ENCODE data around the gene ASPHD2.

ASPHD2 gene

DNA sequence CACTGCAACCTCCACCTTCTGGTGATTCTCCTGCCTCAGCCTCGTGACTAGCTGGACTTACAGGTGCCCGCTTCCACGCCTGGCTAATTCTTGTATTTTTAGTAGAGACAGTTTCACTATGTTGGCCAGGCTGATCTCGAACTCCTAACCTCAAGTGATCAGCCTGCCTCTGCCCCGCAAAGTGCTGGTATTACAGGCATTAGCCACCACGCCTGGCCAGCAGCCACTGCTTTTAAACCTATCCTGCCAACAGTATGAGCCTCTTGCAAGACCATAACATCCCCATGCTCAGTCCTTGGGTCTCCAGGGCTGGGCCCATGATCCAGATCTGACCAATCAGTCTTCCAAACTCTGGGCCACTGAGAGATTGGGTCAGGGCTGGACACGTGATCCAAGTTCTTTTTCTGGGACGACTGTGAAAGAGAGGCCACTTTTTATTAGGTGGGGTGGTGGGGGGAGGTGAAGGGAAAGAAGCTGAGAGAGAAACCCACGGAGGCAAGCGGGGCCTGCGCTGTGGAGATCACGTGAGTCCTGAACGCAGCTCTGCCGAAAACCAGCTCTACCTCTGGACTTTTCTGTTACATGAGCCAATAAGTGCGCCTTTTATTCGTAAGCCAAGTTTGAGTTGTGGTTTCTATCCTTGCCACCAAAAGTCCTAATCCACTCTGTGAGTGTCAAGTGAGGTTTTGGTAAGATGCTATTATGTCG, 17.9 kb downstream of the ASPHD2 start:
- DNase-seq (ENCODE audit: low spot score) = no peak

DNA sequence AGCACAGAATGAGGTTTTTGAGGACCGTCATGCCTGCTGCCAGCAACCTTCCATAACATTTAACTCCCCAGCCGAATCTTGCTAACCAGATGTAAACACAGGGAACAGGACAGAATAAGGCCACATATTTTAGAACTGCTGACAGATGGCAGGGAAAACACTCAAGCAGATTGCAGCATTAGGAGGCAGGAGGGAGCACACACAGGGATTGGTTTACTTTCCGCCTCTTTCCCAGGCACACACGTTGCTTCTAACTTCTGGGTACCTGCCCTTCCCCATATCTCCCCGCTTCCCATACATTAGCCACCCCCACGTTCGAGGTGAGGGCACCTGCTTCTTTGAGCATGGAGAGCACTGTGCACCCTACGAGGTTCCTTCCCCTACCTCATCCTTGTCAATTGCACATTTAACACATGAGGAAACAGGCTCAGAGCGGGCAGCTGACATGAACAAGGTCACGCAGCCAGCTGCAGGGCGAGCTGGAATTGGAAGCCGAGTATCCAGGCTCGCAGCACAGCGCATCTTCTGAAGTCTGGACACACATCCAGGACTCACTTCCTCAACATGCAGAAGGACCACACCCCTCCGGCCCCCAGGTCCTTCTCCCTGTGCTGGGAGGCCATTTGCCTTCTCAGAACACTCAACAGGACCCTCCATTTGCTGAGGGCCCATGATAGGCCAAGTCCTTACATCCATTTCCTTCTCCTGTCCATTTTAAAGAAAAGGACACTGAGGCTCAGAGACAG, 18.7 kb downstream of the ASPHD2 start:
- DNase-seq (ENCODE audit: low spot score) = no peak

- DNase-seq (ENCODE audit: low spot score) = no peak
Observed at GRCh38 chr22:26448334-26448733, 19.3 kb downstream of the ASPHD2 start.

- no peak for DNase-seq (ENCODE audit: low spot score)
Observed at GRCh38 chr22:26448941-26449340, 19.9 kb downstream of the ASPHD2 start.

DNA sequence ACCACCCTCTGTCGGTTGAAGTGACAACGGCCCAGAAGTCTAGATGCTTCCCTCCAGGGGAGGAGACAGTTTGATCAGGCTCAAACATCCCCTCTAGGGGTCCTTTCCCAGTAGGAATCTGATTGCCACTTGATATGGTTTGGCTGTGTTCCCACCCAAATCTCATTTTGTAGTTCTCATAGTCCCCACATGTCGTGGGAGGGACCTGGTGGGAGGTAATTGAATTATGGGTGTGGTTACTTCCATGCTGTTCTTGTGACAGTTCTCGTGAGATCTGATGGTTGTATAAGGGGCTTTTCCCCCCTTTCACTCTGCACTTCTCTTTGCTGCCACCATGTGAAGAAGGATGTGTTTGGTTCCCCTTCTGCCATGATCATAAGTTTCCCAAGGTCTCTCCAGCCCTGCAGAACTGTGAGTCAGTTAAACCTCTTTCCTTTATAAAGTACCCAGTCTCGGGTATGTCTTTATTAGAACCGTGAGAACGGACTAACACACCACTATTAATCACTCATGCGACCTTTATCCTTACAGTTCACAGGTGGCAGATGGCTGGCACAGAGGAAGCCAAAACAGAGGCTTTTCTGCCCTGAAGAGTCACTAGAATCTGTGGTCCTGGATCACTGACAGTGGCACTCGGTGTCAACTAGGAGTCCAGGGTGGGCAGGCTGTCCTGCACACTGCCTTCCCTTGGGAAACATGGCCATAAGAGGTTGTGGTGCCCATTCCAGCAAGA, 21.6 kb downstream of the ASPHD2 start:
- DNase-seq (ENCODE audit: low spot score) = no peak

DNA sequence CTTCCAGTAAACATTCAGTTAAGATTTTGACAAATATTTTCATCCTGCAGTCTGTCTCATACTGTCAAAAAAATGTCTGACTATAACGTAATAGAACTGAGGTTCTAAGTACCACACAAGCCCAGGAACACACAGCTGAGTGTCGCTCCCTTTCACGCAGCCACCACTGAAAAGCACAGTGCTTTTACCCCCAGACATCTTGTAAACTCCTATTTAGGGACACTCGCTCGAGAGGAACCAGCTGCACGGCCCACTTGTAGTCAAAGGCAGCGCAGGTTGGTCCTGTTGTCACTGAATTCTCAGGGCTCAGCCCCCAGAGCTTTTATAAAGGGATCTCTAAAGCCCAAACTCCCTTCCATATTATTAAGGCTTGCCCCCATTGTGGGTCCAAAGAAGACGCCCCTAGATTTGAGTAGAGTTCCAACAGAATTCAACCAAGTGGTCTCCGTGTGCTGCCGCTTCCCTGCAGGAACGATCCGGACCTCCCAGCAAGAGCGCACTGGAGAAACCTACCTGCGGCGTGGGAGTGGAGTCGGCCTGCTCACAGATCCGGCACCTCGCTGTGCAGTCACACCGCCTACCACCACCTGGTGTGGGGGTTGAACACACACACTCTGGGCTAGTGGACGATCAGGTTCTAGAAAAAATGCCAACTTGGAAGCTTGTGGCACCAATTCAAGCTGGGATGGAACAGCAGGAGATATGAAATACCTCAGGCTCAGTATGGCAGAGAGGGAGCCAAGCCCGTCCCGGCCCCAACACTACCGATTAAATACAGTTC, 23.4 kb downstream of the ASPHD2 start:
- DNase-seq (ENCODE audit: low spot score) = no peak

DNA sequence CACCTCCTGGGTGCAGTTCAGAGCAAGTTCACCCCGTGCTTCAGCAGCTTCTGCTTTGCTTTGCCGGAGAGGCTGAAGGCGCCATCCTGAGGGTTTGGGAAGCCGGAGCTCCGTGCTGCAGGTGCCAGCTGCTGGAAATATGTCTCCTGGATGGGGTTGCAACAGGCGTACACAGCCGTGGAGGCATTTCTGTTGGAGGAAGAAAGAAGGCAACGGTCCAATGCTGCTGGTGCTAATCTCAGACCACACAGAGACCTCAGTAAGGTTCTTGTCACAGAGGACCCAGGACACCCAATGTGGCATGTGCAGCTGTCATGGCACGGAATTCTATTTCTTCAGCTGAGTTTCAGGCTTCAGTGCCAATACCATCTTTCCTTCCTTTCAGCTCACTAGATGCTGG, 24.2 kb downstream of the ASPHD2 start:
- no peak for DNase-seq (ENCODE audit: low spot score)

DNA sequence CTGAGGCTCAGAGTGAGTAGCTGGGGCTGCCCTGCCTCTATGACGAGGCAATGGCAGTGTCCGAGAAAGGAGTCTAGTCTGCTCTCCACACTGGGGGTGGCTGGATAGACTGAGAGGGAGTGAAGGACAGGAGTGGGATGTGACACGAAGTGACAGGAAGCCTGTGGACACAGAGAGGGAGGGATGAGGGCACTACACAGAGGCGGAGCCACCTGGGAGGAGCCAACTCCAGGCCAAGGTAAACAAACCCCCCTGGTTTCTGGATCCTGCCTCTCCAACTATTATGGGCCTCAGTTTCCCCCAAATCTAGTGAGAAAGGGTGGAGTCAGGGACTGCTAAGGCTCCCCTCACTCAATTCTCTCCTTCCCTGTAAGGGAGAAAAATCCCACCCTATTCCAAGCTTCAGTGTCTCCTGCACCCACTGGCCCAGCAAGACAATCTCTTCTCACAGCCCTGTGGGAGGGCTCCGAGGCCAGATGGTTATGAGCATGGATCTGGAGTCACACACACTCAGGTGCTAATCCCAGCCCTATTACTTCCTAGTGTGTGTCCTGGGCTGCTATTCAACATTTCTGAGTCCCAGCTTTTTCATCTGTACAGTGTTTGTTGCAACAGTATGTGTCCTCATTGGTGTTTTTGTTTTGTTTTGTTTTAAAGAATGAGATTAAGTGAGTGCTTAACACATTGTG, 24.9 kb downstream of the ASPHD2 start:
- no peak for DNase-seq (ENCODE audit: low spot score)

GRCh38 chr22:26457661-26458272, 28.7 kb downstream of the ASPHD2 start:
- DNase-seq (ENCODE audit: low spot score) = no peak

GRCh38 chr22:26460202-26460601, 31.1 kb downstream of the ASPHD2 start:
- DNase-seq (ENCODE audit: low spot score) = no peak

DNA sequence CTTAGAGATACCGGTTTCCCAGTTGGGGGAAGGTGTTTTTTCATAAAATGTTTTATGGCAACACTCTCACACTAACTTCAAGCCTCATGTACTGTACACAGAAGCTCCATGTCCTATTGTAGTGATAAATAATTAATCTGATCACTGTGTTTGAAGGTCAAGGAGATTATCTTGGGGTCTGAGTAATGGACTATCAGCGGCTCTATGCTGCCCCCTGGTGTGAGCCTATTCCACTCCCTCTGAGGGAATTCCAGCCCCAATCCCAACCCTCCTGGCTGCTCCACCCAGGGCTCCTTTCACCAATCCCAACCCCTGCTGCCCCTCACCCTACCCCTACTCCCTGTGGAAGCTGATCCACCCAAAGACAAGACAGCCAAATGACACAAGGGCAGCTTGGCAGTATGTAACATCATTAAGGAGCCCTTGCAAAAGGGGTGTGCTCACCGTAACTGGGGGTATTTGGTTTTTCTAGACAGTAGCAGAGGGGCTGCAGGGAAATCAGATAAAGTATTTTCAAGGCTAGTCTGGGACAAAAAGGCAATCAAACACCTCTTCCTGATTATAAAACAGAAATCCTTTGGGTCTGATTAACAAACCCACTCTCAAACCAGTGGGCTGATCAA, 32.2 kb downstream of the ASPHD2 start:
- DNase-seq (ENCODE audit: low spot score) = peak; percentile 55

GRCh38 chr22:26462051-26462450, 33.0 kb downstream of the ASPHD2 start:
- DNase-seq (ENCODE audit: low spot score) = no peak

GRCh38 chr22:26462641-26463040, 33.6 kb downstream of the ASPHD2 start:
- no peak for DNase-seq (ENCODE audit: low spot score)

DNA sequence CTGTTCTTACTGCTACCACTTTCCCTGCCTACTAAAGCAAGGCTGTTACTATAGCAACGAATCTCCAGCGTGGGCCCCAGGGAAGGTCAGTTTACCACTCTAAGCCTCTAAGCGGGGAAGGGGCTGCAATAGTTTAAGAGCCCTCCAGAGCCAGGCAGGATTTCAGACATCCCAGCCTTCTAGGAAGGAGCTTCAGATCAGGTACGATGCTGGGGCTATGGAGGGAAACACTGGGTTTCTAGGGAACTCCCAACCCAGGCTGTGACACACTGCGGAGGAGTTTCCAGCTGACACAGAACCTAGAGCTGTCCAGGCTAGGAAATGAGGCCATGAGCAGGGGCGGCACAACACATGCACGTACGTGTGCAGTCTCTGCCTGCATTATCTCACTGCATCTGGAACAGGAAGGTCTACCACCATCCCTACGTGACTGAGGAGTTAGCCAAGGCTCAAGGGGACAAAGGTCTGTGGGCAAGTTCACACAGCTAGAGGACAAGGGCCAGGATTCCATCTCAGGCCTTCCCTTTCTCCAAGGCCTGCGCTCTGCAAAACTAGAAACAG, 34.1 kb downstream of the ASPHD2 start:
- peak; percentile 52 for DNase-seq (ENCODE audit: low spot score)

DNA sequence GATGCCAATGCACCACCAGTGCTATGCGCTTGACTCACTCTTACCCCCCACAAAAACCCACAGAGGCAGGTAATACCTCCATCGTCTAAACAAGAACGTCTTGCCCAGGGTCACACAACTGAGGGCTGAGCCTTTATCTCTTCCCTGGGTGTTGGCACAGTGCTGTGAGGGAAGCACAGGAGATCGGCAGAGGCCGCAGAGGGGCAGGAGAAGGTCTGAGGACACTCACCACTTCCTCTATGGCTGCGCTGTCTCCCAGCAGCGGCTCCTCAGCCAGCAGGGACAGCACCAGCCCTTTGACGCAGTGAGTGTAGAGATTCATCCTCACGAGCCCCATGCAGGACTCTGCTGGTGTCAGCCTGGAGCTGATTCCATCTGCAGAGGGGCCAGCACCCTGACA, 34.6 kb downstream of the ASPHD2 start:
- no peak for DNase-seq (ENCODE audit: low spot score)

GRCh38 chr22:26464312-26464711, 35.3 kb downstream of the ASPHD2 start:
- DNase-seq (ENCODE audit: low spot score) = peak; percentile 39

GRCh38 chr22:26466196-26466595, 37.1 kb downstream of the ASPHD2 start:
- no peak for DNase-seq (ENCODE audit: low spot score)

DNA sequence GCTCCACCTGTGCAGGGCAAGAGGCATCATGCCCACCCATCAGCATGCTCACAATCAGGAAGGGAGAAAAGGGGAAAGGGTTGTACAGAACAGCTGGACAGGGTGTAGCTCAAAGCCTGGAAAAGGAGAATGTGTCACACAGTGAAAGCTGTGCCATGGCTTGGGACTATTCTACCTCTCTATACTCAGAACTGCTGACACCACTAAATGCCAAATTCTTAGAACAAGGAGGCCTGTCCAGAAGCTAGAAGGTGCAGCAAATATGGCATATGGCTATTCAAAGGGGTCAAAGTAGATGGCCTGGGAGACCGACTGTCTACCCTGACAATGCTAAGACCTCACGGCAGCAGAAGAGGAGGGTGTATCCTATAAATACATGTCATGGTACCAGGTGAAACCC, 41.7 kb downstream of the ASPHD2 start:
- no peak for DNase-seq (ENCODE audit: low spot score)

GRCh38 chr22:26471522-26471921, 42.5 kb downstream of the ASPHD2 start:
- DNase-seq (ENCODE audit: low spot score) = peak; percentile 99

DNA sequence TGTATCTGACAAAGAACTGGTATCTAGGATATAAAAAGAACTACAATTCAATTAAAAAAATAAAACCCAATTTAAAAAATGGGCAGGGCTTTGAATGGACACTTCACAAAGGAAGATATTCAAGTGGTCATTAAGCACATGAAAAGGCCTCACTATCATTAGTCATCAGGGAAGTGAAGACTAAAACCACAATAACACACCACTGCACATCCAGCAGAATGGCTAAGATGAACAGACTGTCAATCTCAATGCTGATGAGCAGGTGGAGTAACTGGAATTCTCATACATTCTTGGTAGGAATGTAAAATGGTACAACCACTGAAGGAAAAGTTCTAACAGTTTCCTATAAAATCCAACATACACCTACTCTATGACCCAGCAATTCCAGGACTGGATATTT, 45.6 kb downstream of the ASPHD2 start:
- peak; percentile 90 for DNase-seq (ENCODE audit: low spot score)

Data from kidney tubule cell (primary cell).